ENCODE results near the gene PPARA.
"Not testable (repeated sequence)": the region's sequence is repeated elsewhere in the genome, so short reads cannot be mapped to it uniquely, and the experiment has no call there.

PPARA gene

GRCh38 chr22:46129390-46130041 lies 20.8 kb upstream of the PPARA start:
- DNase-seq (ENCODE audit: low spot score), result no peak
- TF ChIP-seq, protein P1, sequence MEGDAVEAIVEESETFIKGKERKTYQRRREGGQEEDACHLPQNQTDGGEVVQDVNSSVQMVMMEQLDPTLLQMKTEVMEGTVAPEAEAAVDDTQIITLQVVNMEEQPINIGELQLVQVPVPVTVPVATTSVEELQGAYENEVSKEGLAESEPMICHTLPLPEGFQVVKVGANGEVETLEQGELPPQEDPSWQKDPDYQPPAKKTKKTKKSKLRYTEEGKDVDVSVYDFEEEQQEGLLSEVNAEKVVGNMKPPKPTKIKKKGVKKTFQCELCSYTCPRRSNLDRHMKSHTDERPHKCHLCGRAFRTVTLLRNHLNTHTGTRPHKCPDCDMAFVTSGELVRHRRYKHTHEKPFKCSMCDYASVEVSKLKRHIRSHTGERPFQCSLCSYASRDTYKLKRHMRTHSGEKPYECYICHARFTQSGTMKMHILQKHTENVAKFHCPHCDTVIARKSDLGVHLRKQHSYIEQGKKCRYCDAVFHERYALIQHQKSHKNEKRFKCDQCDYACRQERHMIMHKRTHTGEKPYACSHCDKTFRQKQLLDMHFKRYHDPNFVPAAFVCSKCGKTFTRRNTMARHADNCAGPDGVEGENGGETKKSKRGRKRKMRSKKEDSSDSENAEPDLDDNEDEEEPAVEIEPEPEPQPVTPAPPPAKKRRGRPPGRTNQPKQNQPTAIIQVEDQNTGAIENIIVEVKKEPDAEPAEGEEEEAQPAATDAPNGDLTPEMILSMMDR (conservative IDR thresholded peaks at IDR 0.05; ENCODE audit: low read depth), result no peak
- H3K27ac ChIP-seq, result no peak overlapping the region
- ChIA-PET POLR2A (ENCODE audit: low non-redundant PET) (no interaction called here), CTCF (interaction anchor here (0.6 kb wide), 1 partner anchor 184 kb away, joined by 3 read pairs; no protein-coding TSS in a partner anchor)

- TF ChIP-seq, protein P1 (conservative IDR thresholded peaks at IDR 0.05; ENCODE audit: low read depth), result no peak
- no peak overlapping the region for H3K27ac ChIP-seq
- no peak for DNase-seq (ENCODE audit: low spot score)
- POLR2A ChIA-PET (ENCODE audit: low non-redundant PET), result no interaction called here
- CTCF ChIA-PET, result no interaction called here
Observed at GRCh38 chr22:46131151-46131587, 19.2 kb upstream of the PPARA start.

DNA sequence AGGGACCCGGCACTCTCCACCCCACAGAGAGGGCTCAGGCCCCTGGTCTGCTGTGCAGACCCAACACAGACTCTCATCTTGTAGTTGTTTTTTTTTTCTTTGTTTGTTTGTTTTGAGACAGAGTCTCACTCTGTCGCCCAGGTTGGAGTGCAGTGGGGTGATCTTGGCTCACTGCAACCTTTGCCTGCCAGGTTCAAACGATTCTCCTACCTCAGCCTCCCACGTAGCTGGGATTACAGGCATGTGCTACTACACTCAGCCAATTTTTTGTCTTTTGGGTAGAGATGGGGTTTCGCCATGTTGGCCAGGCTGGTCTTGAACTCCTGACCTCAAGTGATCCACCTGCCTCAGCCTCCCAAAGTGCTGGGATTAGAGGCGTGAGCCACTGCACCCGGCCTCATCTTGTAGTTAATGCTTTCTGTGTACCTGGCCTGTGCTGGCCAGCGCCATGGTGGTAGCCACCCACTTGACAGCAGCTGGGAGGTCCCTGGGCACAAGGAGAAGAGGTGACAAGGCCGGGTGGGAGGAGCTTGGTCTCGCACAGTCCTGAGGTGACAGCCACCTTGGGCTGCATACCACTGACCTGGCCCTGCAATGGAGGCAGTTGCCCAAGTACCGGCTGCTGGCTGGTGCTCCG lies 18.0 kb upstream of the PPARA start:
- H3K27ac ChIP-seq; DNase-seq (ENCODE audit: low spot score); POLR2A ChIA-PET (ENCODE audit: low non-redundant PET); CTCF ChIA-PET: not testable (repeated sequence)

DNA sequence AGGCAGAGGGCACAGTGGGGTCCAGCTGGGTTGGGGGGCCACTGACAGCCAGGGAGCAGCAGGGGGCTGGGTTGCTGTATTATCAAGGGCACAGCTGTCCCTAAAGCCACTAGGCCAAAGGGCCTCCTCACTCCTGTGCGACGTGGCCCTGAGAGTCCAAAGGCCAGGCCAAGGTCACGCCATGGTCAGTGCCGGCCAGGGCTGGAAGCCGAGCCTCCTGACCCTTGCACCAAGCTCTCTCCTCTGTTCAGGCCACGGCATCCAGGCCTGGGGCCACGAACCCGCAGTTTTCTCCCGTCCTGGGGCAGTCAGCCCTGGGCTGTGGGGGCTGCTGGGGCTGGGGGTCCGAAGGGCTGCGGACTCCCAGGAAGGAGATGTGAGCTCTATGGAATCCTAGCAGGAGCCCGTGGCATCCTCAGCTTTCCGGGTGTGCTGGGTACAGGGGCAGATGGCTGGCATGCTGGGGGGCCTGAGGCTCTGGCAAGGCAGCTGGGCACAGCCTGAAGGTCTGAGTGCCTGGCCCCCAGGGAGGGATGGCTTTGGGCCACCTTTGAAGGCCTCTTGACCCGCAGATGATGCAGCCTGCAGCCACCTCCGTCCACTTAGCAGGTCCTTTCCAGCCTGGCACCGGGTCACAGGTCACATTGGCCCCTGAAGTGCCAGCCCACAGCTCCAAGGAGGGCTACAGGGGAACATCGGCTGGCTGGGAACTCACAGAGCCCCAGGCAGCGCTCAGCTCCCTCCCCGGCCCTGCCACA lies 17.3 kb upstream of the PPARA start:
- POLR2A ChIA-PET (ENCODE audit: low non-redundant PET), result no interaction called here
- CTCF ChIA-PET, result no interaction called here
- no peak overlapping the region for H3K27ac ChIP-seq
- TF ChIP-seq, protein P1 (conservative IDR thresholded peaks at IDR 0.05; ENCODE audit: low read depth), result no peak
- DNase-seq (ENCODE audit: low spot score), result no peak

GRCh38 chr22:46133588-46133855 lies 16.8 kb upstream of the PPARA start:
- TF ChIP-seq, protein P1 (conservative IDR thresholded peaks at IDR 0.05; ENCODE audit: low read depth), result no peak
- H3K27ac ChIP-seq, result no peak overlapping the region
- POLR2A ChIA-PET (ENCODE audit: low non-redundant PET), result no interaction called here
- DNase-seq (ENCODE audit: low spot score), result no peak
- CTCF ChIA-PET, result interaction anchor here (0.5 kb wide), 1 partner anchor 555 kb away, joined by 3 read pairs; no protein-coding TSS in a partner anchor

DNA sequence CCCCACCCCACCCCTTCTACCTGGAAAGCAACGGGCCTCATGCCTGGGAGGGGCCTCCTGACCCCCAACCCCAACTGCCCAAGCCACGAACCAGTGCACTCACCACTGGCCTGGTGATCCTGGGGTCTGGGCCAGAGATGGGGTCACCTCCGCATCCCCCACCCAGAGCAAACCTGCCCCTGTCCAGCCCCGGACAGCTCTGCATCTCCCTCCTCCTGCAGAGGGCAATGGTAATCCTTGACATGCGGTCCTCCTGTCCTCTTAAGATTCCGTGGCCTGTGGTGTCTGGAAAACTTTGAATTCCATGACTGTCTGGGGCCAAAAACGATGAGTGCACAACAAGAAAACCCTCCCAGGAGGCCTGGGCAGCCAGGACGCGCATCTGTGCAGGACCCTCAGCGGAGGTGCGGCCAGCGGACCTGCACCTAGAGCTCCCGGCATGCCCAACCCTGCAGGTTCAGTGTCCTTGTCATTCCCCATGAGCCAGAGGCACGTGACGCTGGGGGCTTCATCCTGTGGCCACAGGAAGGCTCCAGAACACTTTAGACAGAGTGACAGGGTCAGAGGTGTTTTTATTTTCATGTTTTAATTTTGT lies 16.1 kb upstream of the PPARA start:
- POLR2A ChIA-PET (ENCODE audit: low non-redundant PET), result no interaction called here
- CTCF ChIA-PET, result interaction anchor here (0.5 kb wide), 1 partner anchor 556 kb away, joined by 3 read pairs; no protein-coding TSS in a partner anchor
- TF ChIP-seq, protein P1 (conservative IDR thresholded peaks at IDR 0.05; ENCODE audit: low read depth), result no peak
- no peak overlapping the region for H3K27ac ChIP-seq
- DNase-seq (ENCODE audit: low spot score), result no peak
